MM.1S (cell line): ENCODE results near the gene BCCIP.

Experiments used
- DNase-seq: peaks from one replicate; pipeline ENCODE4 v3.0.0-alpha.2; 2015
- H2AFZ ChIP-seq: fragments of 300-600 bp; sonication (generic); 2 replicates; pipeline ENCODE4 v1.6.0; 2016; ENCODE audit warnings: antibody characterized with exemption, low read length
- H3F3A ChIP-seq: fragments of 300-600 bp; sonication (generic); 2 replicates; pipeline ENCODE4 v1.6.1; 2016; ENCODE audit warnings: mild to moderate bottlenecking, antibody characterized with exemption, low read length, moderate library complexity, mixed read lengths; ENCODE audit not compliant: insufficient read depth
- H3K27ac ChIP-seq: fragments of 300-600 bp; sonication (generic); 2 replicates; pipeline ENCODE4 v1.5.1; 2016; ENCODE audit warnings: mild to moderate bottlenecking, low read length
- H3K27me3 ChIP-seq: fragments of 300-600 bp; sonication (generic); replicated peaks from 2 replicates; pipeline ENCODE4 v1.6.0; 2016; ENCODE audit warnings: low read length; ENCODE audit not compliant: insufficient read depth
- H3K36me3 ChIP-seq: fragments of 300-600 bp; sonication (generic); replicated peaks from 2 replicates; pipeline ENCODE4 v1.6.1; 2016; ENCODE audit warnings: mild to moderate bottlenecking, low read length, mixed read lengths; ENCODE audit not compliant: insufficient read depth
- H3K4me1 ChIP-seq: fragments of 300-600 bp; sonication (generic); 2 replicates; pipeline ENCODE4 v1.6.1; 2016; ENCODE audit warnings: low read length, mixed read lengths
- H3K4me2 ChIP-seq: fragments of 300-600 bp; sonication (generic); 2 replicates; pipeline ENCODE4 v1.6.0; 2016; ENCODE audit warnings: low read depth, low read length
- H3K4me3 ChIP-seq: fragments of 300-600 bp; sonication (generic); 2 replicates; pipeline ENCODE4 v1.5.1; 2016; ENCODE audit warnings: low read length, mixed read lengths
- H3K79me2 ChIP-seq: fragments of 300-600 bp; sonication (generic); 2 replicates; pipeline ENCODE4 v1.6.1; 2016; ENCODE audit warnings: mixed run types, low read length, mixed read lengths
- H3K9ac ChIP-seq: fragments of 300-600 bp; sonication (generic); 2 replicates; pipeline ENCODE4 v1.6.1; 2016; ENCODE audit warnings: low read length, mixed read lengths
- H3K9me2 ChIP-seq: fragments of 300-600 bp; sonication (generic); replicated peaks from 2 replicates; pipeline ENCODE4 v1.6.1; 2016; ENCODE audit warnings: mild to moderate bottlenecking, low read length, mixed read lengths; ENCODE audit not compliant: insufficient read depth
- H3K9me3 ChIP-seq: fragments of 300-600 bp; sonication (generic); replicated peaks from 2 replicates; pipeline ENCODE4 v1.6.1; 2016; ENCODE audit warnings: mild to moderate bottlenecking, low read length, mixed read lengths; ENCODE audit not compliant: insufficient read depth
- H4K20me1 ChIP-seq: fragments of 300-600 bp; sonication (generic); 2 replicates; pipeline ENCODE4 v1.6.1; 2016; ENCODE audit warnings: mild to moderate bottlenecking, low read length, moderate library complexity, mixed read lengths; ENCODE audit not compliant: insufficient read depth
- EZH2 ChIP-seq: fragments of 300-600 bp; sonication (generic); optimal IDR thresholded peaks from 2 replicates; pipeline ENCODE3; 2017; ENCODE audit warnings: low read depth, mild to moderate bottlenecking, antibody characterized with exemption, low read length, mixed read lengths
- EZH2phosphoT487 ChIP-seq: fragments of 300-600 bp; sonication (generic); IDR thresholded peaks from 2 replicates; pipeline ENCODE4 v1.6.1; 2018; ENCODE audit warnings: antibody characterized with exemption, low read length
- TF ChIP-seq, protein P1 (sequence below): fragments of 300-600 bp; sonication (generic); IDR thresholded peaks from 2 replicates; pipeline ENCODE4 v1.5.1; 2016; ENCODE audit warnings: antibody characterized with exemption, low read length, mixed read lengths

BCCIP gene

DNA sequence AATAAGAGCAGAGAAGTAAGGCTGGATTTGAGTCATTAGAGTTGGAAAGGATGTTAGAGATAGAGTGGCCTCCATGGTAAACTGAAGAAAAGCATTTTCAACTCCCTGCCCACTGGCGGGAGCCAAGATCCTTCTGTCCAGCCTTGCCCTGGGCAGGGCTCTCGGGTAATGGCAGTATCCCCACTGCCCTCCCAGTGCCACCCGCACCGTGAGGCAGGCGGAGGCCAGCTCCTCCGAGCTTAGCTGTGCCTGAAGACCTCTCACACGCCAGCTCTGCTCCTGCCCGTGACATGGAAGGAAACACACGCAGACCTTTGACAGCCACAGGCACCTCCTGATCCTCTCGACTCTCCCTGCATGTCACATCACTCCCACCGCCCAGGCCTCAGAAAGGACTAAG, 22.3 kb downstream of the BCCIP start:
- peaks cover 8% of the 10 kb centered on the region for H3K4me1 ChIP-seq
- no peak overlapping the region for H3K4me3 ChIP-seq
- no peaks in the 10 kb centered on the region for H3K9me3 ChIP-seq
- H2AFZ ChIP-seq: no peak overlapping the region
- no peak overlapping the region for H3K4me2 ChIP-seq
- H4K20me1 ChIP-seq: no peaks in the 10 kb centered on the region
- no peak overlapping the region for H3K27ac ChIP-seq
- no peak for DNase-seq
- no peaks in the 10 kb centered on the region for H3K9me2 ChIP-seq
- H3K27me3 ChIP-seq: no peaks in the 10 kb centered on the region
- TF ChIP-seq EZH2 (no peak), EZH2phosphoT487 (no peak)
- TF ChIP-seq, protein P1, sequence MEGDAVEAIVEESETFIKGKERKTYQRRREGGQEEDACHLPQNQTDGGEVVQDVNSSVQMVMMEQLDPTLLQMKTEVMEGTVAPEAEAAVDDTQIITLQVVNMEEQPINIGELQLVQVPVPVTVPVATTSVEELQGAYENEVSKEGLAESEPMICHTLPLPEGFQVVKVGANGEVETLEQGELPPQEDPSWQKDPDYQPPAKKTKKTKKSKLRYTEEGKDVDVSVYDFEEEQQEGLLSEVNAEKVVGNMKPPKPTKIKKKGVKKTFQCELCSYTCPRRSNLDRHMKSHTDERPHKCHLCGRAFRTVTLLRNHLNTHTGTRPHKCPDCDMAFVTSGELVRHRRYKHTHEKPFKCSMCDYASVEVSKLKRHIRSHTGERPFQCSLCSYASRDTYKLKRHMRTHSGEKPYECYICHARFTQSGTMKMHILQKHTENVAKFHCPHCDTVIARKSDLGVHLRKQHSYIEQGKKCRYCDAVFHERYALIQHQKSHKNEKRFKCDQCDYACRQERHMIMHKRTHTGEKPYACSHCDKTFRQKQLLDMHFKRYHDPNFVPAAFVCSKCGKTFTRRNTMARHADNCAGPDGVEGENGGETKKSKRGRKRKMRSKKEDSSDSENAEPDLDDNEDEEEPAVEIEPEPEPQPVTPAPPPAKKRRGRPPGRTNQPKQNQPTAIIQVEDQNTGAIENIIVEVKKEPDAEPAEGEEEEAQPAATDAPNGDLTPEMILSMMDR: no peak
- H3K79me2 ChIP-seq: no peaks in the 10 kb centered on the region
- no peaks in the 10 kb centered on the region; the same call in 1 of the 2 replicates for H3K36me3 ChIP-seq
- no peaks in the 10 kb centered on the region for H3F3A ChIP-seq
- no peak overlapping the region for H3K9ac ChIP-seq

DNA sequence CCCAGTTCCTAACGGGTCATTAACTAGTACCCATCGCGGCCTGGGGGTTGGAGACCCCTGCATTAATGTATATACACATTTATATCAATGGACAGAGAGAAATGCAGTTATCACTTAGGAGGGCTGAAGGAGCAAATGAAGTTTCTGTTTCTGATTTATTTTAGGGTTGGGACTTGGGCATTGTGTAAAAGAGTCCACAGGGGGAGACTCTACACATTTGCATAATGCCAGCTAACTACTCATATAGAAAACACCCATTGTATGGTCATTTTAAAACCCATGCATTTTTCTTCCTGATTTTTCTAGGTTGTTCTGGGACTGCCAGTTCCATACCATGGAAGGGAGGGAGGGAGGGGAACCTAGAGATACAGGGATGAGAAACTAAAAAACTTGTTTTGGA, 23.5 kb downstream of the BCCIP start:
- H3K4me1 ChIP-seq: peaks cover 8% of the 10 kb centered on the region
- H3K9ac ChIP-seq: no peak overlapping the region
- no peak for DNase-seq
- no peak overlapping the region for H3K27ac ChIP-seq
- TF ChIP-seq, protein P1: no peak
- TF ChIP-seq EZH2phosphoT487 (no peak), EZH2 (no peak)
- no peaks in the 10 kb centered on the region for H4K20me1 ChIP-seq
- H3K36me3 ChIP-seq: no peaks in the 10 kb centered on the region; the same call in 1 of the 2 replicates
- H3K4me3 ChIP-seq: no peak overlapping the region
- H3K9me3 ChIP-seq: no peaks in the 10 kb centered on the region
- no peak overlapping the region for H3K4me2 ChIP-seq
- no peaks in the 10 kb centered on the region for H3K27me3 ChIP-seq
- no peaks in the 10 kb centered on the region for H3K79me2 ChIP-seq
- H2AFZ ChIP-seq: no peak overlapping the region
- H3K9me2 ChIP-seq: no peaks in the 10 kb centered on the region
- H3F3A ChIP-seq: no peaks in the 10 kb centered on the region

DNA sequence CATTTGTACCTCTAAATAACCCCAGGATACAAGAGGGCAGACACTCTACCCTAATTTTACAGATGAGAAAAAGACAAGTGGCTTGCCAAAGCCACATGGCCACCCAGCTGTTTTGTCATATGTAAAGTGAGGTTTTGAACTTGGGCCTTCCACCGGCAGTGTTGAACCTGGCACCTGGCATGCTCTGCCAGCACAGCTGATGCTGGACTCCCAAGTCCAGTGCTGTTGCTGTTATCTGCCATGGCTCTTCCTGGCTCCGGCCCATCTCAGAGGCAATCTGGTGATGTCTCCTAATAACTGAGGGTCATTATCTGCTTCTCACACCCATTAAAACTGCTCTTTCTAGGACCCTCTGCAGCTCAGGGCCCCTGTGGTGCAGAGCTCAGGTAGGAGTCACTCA, 25.0 kb downstream of the BCCIP start:
- TF ChIP-seq, protein P1: no peak
- TF ChIP-seq EZH2phosphoT487: no peak
- TF ChIP-seq EZH2: no peak
- no peak overlapping the region for H2AFZ ChIP-seq
- no peaks in the 10 kb centered on the region for H3F3A ChIP-seq
- H3K9me2 ChIP-seq: no peaks in the 10 kb centered on the region
- no peaks in the 10 kb centered on the region; the same call in 1 of the 2 replicates for H3K36me3 ChIP-seq
- H3K4me2 ChIP-seq: no peak overlapping the region
- no peaks in the 10 kb centered on the region for H3K9me3 ChIP-seq
- H3K4me3 ChIP-seq: no peak overlapping the region
- H3K27ac ChIP-seq: no peak overlapping the region
- no peaks in the 10 kb centered on the region for H3K27me3 ChIP-seq
- no peaks in the 10 kb centered on the region for H4K20me1 ChIP-seq
- peaks cover 8% of the 10 kb centered on the region for H3K4me1 ChIP-seq
- no peak overlapping the region for H3K9ac ChIP-seq
- DNase-seq: no peak
- H3K79me2 ChIP-seq: no peaks in the 10 kb centered on the region

DNA sequence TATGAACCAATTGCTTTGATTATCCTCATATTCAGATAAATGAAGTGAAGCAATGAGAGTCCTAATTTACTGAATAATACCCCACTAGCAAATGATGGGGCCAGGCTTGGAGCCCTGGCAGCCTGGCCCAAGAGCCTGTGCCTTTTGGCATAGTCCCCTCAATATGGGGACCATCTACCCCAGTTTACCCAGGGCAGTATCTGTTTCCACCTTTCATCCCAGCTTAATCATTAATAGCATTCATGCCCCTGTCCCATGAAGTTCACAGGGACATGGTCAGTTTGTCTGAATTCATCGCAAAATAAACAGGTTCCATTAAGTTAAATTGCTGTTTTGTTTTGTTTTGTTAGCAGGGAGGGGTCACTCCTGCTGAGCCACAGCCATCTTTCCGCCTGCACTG, 25.5 kb downstream of the BCCIP start:
- Histone ChIP-seq H3F3A (no peaks in the 10 kb centered on the region), H3K27me3 (no peaks in the 10 kb centered on the region), H3K36me3 (no peaks in the 10 kb centered on the region; the same call in 1 of the 2 replicates)

More for the DNA sequence above, 25.5 kb downstream of the BCCIP start:
- Histone ChIP-seq H3K9me2 (no peaks in the 10 kb centered on the region), H2AFZ (no peak overlapping the region), H3K4me2 (no peak overlapping the region), H3K4me1 (peaks cover 8% of the 10 kb centered on the region), H3K27ac (no peak overlapping the region), H3K79me2 (no peaks in the 10 kb centered on the region), H4K20me1 (no peaks in the 10 kb centered on the region), H3K9ac (no peak overlapping the region), H3K9me3 (no peaks in the 10 kb centered on the region), H3K4me3 (no peak overlapping the region)
- DNase-seq: no peak
- no peak for TF ChIP-seq EZH2phosphoT487
- TF ChIP-seq, protein P1: no peak
